IMR-90 (cell line): ENCODE measurements around the gene PEAK1.

Source experiments
- CEBPB ChIP-seq: IDR thresholded peaks from 2 replicates; pipeline ENCODE4 v1.6.1; 2012; ENCODE audit warnings: low read depth, low read length, improper control_type of control experiment
- CTCF ChIP-seq: conservative IDR thresholded peaks from 2 replicates; pipeline ENCODE4 v1.5.1; 2012; ENCODE audit warnings: mild to moderate bottlenecking, low read depth, low read length, improper control_type of control experiment
- FOS ChIP-seq: fragments of 150-350 bp; IDR thresholded peaks from 2 replicates; pipeline ENCODE4 v1.6.1; 2016; ENCODE audit warnings: low read depth, low read length
- MXI1 ChIP-seq: IDR thresholded peaks from 2 replicates; pipeline ENCODE4 v1.6.1; 2012; ENCODE audit warnings: low read depth, mild to moderate bottlenecking, low read length, moderate library complexity, borderline replicate concordance
- NFE2L2 ChIP-seq: fragments of 150-350 bp; IDR thresholded peaks from 2 replicates; pipeline ENCODE4 v1.6.1; 2016; ENCODE audit warnings: low read depth, mild to moderate bottlenecking, low read length
- POLR2A ChIP-seq: IDR thresholded peaks from 2 replicates; pipeline ENCODE4 v1.6.1; 2012; ENCODE audit warnings: mild to moderate bottlenecking, low read depth, low read length
- RAD21 ChIP-seq: IDR thresholded peaks from 2 replicates; pipeline ENCODE4 v1.6.1; 2012; ENCODE audit warnings: low read length, improper control_type of control experiment
- RCOR1 ChIP-seq: IDR thresholded peaks from 2 replicates; pipeline ENCODE4 v1.6.1; 2012; ENCODE audit warnings: mild to moderate bottlenecking, low read length, improper control_type of control experiment; ENCODE audit not compliant: insufficient replicate concordance
- RFX5 ChIP-seq: IDR thresholded peaks from 2 replicates; pipeline ENCODE4 v1.8.0; 2012; ENCODE audit warnings: low read depth, mild to moderate bottlenecking, low read length, moderate library complexity
- SMC3 ChIP-seq: fragments of 150-350 bp; IDR thresholded peaks from 2 replicates; pipeline ENCODE4 v1.6.1; 2016; ENCODE audit warnings: low read depth, mild to moderate bottlenecking, antibody characterized with exemption, low read length, moderate library complexity
- TF ChIP-seq, protein P1 (sequence below): fragments of 150-350 bp; IDR thresholded peaks from 2 replicates; pipeline ENCODE4 v1.6.1; 2016; ENCODE audit warnings: low read depth, mild to moderate bottlenecking, low read length, moderate library complexity, borderline replicate concordance
- TF ChIP-seq, protein P2 (sequence below): fragments of 150-350 bp; IDR thresholded peaks from 2 replicates; pipeline ENCODE4 v1.6.1; 2017; ENCODE audit warnings: mild to moderate bottlenecking, antibody characterized with exemption, low read length, low read depth

- TF ChIP-seq, protein P1, sequence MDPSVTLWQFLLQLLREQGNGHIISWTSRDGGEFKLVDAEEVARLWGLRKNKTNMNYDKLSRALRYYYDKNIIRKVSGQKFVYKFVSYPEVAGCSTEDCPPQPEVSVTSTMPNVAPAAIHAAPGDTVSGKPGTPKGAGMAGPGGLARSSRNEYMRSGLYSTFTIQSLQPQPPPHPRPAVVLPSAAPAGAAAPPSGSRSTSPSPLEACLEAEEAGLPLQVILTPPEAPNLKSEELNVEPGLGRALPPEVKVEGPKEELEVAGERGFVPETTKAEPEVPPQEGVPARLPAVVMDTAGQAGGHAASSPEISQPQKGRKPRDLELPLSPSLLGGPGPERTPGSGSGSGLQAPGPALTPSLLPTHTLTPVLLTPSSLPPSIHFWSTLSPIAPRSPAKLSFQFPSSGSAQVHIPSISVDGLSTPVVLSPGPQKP, result no peak
- no peak for TF ChIP-seq CTCF
- TF ChIP-seq SMC3, result no peak
- no peak for TF ChIP-seq FOS
- no peak for TF ChIP-seq MXI1
- no peak for TF ChIP-seq CEBPB
- no peak for TF ChIP-seq POLR2A
- no peak for TF ChIP-seq RCOR1
- TF ChIP-seq NFE2L2, result peak; percentile 30; the same call in 1 of the 2 replicates
- no peak for TF ChIP-seq RAD21
- TF ChIP-seq, protein P2, sequence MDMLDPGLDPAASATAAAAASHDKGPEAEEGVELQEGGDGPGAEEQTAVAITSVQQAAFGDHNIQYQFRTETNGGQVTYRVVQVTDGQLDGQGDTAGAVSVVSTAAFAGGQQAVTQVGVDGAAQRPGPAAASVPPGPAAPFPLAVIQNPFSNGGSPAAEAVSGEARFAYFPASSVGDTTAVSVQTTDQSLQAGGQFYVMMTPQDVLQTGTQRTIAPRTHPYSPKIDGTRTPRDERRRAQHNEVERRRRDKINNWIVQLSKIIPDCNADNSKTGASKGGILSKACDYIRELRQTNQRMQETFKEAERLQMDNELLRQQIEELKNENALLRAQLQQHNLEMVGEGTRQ, result no peak
- TF ChIP-seq RFX5, result no peak
Measured at GRCh38 chr15:77305953-77306352, 114.0 kb downstream of the PEAK1 start.
